Activated effector memory CD4-positive, alpha-beta T cell treated with anti-CD3 and anti-CD28 coated beads, Interleukin-2, amount 50 U/mL, for 16 hours (primary cell): ENCODE data around the gene MKS1.

Experiments used
- DNase-seq: peaks from one replicate; pipeline ENCODE4 v3.0.0-alpha.2; 2020

The MKS1 gene

DNA sequence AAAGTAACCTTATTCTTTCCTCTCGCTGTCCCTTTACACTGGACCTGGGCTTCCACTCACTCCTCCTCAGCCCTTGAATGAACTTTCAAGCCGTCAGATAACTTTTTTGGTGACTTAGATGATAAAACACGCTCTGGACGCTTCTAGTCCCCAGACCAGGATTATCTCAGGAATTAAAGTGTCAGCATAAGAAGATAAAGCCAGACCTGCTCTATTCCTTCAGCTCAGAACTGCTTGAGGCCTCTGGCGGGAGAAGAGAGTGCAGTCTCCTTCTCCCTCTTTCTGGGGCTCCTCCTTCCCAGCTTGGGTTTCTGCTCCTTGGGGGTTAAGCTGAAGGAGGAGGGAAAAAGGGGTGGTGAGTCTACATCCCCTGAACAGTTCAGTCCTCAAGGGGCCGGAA lies 25.9 kb upstream of the MKS1 start:
- DNase-seq = no peak

DNA sequence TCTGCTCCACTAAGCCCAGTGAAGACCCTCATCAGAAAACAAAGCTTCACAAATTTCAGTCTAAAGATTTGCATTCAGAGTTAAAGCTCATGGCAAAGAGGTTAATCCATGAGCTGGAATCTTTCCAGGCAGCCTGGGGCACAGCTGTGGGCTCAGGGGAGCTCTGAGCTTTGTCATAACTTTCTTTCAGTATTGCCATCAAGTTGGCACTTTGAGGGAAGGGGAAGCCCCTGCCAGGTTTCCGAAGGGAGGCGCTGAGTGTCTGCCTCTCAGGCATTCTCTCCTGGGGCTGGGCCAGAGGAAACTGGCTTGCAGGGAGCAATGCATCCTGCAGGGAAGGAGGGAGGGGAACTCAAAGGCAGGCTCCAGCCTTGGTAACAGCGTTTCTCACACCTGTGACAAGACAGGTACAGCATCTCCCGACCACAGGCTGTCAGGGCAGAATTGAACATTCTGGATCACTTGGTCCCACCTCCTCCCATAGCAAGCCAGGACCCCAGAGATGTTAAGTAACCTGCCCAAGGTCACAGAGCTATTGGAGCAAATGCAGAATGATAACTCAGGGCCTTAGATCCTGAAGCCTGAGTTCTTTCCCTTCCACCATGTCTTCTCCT lies 23.2 kb upstream of the MKS1 start:
- no peak for DNase-seq

DNA sequence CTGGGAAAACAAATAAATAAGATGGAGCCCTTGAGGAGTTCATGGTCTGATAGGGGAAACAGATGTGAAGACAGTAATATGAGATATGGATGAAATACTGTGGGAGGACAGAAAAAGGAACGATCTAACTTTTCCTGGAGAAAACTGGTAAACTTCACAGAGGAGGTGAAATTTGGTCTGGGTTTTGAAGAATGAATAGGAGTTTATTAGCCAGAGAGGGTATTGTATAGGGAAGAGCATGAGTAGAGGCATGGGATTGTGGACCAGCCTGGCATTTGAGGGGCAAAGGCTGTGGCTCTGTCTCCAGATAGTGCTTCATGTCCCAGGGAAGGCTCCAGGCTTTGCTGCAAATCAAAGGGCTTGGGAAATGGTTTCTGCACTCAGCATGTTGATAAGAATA lies 20.9 kb upstream of the MKS1 start:
- DNase-seq = no peak

DNA sequence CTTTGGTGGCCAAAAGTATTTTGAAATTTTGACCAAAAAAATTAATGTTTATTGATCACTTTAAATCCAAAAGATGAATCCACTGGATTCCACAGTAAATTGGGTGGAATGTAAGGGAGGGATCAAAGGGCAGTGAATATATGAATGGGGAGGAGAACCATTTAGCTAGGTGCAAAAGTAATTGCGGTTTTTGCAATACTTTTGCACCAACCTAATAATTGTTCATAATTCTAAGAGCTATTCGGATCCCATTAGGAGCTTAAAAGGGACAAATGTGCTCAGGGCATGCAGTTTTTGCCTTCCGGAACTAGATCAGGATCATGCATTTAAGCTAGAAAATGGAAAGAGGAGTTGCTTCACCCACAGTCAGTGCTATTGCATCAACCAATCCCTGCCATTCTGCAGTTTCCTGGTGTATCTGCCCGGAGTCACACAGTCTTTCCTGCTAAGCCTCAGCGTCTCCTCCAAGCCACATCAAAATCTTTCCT lies 19.1 kb upstream of the MKS1 start, which contains the start of gene LPO:
Gene LPO (plus strand): TSS at position 438 of the 488 bp plus-strand sequence. CDS start 4,396 bp downstream, outside the sequence.
- DNase-seq = no peak

DNA sequence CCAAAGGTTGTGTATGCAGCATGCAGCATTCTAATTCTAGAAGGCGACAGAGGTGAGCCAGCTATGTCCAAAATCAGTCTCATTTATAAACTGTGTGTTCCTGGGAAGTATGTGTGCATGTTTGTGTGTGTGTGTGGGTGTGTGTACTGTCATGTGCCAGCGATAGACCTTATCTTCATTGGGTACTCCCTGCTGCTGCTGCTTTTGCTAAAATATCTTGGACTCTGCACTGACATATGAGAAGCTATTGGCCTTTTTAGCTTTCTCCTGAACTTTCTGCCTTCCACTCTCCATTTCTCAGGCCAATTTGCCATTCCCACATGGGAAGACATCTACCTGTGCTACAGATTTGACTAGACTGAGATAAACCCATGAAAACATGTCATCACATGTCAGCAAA lies 17.3 kb upstream of the MKS1 start:
- DNase-seq = no peak

DNA sequence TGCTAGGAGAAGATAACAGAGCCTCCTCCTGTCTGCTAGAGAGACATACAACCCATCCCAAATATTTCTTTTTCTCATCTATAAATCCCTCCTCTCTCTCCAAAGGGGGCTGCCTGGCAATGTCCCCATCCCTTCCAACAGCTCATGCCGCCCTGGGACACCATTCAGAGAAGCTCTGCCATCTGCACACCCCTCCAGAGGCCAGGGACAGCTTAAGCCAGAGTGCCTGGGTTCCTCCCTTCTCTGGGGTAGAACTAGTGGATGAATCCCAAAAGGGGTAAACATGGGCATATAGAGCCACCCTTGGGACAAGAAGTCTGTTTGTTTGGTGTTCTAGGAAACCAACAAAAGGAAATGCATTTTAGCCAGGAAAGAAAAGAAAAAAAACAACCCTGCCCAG lies 16.8 kb upstream of the MKS1 start:
- DNase-seq = no peak

DNA sequence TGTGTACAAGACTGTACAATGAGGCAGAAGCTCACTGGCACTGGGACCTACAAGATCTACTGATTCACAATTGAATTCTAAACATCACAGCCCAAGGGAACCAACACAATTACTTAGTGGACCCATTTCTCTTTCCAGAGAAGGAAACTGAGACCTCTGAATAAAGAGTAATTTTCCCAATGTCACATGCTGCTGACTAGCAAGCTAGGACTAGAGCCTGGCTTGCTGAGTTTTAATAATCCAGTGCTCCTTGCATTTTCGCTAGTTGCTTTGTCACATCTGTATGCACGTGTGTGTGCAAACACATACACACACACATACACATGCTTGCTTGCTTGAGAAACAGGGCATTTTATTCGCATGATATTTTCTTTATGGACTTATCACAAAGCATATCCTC lies 15.5 kb upstream of the MKS1 start:
- DNase-seq = no peak

DNA sequence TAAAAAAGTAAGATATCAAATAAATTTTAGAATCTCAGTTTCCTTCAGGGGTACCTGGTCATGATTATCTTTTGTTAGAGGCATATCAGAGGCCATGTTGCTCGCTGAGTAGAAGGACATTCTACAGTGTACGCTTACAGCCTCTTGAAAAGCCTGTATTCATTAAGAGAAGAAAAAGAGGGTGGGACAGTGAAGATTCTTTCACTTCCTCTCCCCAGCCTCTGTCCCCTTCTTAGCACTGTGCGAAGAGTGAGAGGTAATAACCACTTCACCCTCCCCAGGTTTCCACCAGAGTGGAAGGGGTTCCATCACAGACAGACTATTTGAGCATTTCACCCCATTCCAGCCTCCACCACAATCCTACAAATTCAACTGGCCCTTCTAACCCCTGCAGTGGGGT lies 14.5 kb upstream of the MKS1 start:
- no peak for DNase-seq

DNA sequence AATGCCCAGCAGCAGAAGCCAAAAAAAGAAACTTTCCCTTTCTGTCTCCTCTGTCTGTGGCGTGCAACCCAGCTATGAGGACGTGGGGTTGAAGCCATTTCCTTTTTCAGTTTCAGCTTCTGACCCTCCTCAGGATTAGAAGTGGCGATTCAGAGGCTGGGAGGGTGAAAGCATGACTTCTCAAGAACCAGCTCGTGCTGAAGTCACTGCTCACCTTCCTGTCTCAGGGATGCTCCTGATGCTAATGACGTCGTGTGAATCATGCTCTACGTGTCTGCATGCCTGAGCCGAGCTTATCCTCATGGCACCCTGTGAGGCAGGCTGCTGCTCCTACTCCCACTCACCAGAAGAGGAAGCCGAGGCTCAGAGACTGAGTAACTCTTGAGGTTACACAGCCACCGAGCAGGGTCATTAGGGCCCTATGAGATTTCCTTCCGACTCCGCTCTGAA lies 13.7 kb upstream of the MKS1 start:
- DNase-seq = no peak

DNA sequence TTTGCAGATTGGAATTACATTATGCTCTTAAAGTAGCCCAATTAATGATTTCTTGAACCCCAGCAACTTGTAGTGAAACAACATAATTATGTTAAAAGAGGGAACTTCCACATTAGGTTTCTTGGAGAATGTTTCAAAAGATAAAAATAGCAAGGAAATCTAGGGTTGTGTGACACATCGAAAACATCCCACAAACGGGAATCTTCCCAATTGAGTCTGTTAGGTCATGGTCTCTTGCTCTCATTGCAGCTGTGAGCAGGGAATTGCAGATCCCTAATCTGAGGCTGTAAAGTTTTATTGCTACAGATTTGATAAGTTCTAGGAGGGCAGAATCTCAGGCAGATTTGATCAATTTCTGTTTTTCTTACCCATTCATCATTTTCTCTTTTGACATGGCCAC lies 12.6 kb upstream of the MKS1 start:
- DNase-seq = no peak

DNA sequence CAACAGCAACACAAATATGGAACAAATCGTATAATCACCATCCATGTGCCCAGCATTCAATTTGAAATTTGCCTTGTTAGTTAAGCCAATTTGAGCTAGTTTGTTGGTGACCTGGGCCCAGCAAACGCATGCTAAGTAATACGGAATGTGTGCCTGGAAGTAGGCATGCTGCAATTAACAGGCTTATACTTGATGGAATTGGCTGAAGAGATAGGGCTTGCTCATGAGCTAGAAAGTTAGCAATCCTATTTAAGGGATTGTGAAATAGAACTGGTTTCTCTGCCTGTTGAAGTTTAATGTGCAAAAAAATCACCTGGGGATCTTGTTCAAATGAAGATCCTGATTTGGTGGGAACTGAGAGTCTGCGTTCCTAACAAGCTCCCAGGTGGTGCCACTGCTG lies 10.8 kb upstream of the MKS1 start:
- DNase-seq = no peak

DNA sequence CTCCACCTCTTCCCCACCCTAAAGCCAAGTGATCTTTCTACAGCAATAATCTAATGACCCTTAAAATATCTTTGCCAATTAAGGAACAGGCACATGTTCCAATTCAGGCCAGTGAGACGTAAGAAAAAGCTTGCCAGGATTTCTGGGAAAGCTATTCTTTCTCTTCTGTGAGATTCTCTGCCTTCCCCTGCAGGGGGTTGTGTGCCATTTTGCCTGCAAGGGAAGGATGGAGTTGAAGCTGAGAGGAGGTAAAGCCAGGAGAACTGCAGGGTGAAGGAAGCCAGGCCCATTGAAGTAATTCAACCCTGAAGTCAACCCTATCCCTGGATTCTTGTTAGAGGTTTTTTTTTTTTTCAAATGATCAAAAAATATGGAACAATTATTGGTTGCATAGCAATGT lies 10.3 kb upstream of the MKS1 start:
- DNase-seq = no peak

DNA sequence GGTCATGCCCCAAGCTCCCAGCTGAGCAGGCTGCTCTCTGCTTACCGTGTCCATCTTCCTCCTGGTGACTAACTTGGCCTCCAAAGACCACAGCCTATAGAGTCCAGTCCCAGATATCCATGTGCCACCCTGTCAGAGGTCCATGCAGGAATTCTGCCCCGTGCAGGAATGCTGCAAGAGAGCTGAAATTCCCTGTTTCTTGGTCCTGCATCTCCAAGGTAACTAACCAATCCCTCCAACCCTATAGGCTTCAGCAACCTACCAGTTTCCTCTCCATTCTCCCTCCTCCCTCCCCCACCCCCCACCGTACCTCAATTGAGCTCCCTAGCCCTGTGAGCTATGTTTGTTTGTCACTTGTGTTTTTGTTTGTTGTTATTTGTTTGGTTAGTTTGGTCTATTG lies 9.6 kb upstream of the MKS1 start:
- no peak for DNase-seq

DNA sequence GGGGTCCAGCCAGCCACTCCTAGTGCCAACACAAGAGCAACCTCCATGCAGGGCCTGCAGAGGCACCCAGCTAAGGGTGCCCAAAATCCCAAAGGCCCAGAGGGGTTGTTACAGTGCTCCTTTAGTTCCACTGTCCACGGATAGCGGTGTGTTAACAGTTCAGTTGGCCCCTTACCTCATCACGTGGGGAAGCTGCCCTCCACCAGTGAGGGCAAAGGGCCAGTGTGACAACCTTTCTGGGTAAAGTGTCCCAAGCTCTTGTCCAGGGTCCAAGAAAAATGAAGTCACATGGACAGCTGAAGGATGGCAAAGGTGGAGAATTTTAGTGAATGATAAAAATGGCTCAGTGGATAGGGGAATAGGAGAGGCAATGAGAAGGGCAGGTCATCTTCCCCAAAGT lies 8.7 kb upstream of the MKS1 start:
- no peak for DNase-seq

DNA sequence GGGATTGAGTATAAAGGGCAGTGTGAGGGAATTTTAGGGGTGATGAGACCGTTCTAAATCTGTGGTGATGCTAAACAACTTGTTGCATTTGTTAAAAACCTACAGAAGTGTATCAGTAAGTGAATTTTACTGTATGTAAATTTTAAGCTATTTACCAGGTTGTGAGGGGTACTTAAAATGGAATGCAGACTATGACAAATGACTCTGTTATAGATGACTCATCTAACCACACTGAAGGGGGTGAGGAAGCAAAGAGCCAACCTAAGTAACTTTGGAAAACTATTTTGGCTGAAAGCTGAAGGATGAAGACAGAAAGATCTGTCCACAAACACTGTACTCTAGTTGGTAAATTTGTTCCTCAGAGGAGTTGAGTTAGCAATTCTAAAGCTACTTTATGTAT lies 5.3 kb upstream of the MKS1 start:
- DNase-seq = no peak

DNA sequence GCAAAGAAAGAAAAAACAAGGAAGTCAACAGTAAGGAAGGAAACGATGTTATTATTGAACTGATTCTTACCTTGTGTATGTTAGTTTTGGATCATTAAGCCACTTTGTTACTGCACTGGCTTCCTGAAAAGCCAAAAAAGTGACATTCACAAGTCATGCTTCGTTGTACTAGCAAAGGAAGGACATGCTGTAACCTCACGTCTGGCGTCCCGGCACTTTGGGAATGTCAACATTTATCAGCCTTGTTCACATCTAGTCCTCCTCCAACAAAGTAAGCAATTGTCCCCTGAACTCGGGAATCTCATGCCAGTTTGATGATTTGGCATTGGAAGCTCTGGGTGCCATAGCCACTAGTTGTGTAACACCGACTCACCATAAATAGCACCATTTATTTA lies 731 bp upstream of the MKS1 start:
- no peak for DNase-seq

DNA sequence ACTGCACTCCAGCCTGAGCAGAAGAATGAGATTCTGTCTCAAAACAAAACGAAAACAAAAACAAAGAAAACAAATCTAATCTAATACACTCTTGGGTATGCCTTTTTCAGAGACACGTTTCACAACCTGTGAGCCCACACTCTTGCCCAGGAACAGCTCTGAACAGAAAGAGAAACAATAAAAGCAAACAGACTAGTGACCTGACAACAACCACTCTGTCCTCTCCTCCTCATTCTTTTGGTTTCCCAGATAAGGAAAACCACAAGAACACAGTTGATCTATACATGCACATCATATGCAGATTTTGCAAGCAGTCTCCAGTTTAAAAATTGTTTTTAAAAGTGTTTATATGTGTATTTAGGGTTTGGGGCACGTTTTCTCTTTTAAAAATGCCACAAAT lies 1.3 kb downstream of the MKS1 start:
- no peak for DNase-seq

DNA sequence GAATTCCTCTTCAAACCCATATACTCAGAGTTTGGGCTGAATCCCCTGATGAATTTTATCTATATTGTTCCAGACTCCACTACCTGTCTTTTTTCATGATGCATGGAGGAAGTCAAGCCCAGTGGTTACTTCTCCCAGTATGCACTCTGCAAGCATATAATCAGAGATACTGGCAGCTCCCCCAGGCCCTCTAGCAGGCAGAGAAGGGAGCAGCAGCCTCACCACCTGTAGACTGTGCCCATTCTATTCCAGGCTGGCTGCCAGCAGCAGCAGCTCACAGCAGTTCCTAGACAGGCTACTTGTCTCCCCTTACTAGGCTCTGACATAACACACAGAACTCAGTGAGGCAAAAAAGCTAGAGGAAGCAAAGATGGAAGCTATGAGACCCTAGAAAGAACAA lies 3.4 kb downstream of the MKS1 start:
- DNase-seq = no peak

DNA sequence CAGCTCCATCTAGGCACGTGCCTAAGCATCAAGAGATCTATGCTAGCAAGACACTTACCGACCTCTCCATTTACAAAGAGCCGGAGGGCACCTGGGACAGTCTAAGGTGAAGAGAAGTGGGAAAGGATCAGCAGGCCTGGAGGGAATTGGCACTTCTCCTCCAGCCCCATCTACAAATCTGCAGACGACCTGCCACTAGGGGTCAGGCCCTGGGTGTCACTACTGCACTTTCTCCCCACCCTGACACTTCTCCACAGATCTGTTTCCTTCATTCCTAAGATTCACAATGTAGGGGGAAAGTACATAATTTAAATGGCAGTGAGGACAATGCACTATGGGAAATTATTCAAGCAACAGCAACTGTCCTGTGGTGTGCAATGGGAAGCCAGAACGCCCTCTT lies 8.1 kb downstream of the MKS1 start:
- no peak for DNase-seq

DNA sequence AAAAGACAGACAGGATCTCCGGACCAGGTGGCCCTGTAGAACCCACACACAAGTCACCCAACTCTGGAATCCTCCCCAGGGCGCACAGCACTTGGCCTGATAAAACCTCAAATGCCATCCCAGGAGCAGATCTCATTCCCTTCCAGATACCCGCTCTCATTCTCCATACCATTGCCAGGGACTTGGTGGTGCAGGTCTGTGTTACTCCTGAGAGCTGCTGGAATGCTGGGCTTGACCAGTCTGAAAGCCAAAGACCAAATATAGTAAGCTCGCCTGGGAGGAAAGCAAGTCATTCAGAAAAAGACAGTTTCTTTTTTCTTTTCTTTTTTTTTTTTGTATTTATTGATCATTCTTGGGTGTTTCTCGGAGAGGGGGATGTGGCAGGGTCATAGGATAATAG lies 10.7 kb downstream of the MKS1 start:
- no peak for DNase-seq

DNA sequence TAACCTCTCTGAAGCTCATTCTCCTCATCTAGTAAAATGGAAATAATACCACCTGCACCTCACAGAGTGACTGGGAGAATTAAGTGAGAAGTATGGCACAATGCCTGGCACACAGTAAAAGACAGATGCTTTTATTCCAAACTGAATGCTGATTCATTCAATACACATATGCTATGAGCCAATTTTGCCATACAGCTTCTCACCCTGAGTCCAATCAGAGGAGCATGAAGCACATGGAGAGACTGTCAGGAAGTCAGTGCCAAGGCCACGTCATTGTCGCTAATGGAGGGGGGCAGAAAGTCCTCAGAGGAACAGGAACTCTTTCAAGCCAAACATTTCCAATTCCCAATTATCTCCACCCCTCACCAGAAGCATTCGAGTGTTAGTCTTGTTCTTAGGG lies 11.6 kb downstream of the MKS1 start:
- DNase-seq = no peak

DNA sequence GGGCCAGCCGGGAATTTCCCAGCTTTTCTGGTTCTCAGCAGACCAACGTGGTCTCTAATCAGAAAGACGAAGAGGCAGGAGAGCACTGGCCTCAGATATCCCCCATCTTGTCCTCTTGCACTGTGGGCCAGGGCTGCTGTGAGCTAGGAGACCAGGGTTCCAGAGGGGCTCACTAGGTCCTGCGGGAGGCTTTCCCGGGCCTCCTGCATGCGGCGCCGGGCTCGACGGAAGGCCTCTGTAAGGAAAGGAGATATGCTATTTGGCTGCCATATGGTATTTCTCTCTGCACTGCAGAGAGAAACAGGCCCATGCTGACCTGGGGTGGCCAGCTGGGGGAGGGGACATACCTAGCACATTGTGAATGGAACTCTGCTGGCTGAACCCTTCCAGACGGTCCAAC lies 13.1 kb downstream of the MKS1 start:
- no peak for DNase-seq

DNA sequence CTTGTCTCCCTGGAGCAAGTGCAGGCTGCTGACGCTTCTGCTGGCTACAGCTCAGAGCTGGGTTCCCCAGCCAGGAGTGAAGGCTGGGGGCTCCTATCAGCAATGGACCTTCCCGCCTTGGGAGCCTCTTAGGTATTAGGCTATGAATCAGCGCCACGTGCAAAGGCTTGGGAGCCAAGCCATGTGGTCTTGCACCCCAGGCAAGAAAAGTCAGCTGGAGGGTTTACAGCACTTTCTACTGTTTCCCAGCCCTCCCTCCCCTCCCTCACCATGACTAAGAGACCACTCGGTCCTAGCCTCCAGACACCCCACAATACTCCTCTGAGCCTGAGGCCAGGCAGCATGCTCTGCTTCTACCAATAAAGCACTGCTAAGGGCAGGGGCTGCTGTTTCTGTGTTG lies 14.3 kb downstream of the MKS1 start:
- no peak for DNase-seq

DNA sequence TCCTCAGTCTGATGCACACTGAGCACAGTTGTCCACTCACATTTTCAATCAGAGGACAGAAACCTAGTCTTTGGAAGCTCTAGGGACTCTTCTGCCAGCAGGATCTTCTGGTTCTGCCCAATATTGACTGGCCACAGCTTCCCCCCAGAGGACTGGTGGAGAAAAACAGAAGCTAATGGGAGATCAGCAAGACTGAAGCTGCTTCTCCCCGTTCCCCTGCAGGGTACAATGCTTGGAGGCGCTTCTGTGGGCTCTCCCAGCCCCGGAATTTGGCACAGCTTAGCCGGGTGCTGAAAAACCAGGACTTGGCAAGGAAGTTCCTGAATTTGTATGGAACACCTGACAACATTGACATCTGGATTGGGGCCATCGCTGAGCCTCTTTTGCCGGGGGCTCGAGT lies 16.2 kb downstream of the MKS1 start:
- DNase-seq = no peak

DNA sequence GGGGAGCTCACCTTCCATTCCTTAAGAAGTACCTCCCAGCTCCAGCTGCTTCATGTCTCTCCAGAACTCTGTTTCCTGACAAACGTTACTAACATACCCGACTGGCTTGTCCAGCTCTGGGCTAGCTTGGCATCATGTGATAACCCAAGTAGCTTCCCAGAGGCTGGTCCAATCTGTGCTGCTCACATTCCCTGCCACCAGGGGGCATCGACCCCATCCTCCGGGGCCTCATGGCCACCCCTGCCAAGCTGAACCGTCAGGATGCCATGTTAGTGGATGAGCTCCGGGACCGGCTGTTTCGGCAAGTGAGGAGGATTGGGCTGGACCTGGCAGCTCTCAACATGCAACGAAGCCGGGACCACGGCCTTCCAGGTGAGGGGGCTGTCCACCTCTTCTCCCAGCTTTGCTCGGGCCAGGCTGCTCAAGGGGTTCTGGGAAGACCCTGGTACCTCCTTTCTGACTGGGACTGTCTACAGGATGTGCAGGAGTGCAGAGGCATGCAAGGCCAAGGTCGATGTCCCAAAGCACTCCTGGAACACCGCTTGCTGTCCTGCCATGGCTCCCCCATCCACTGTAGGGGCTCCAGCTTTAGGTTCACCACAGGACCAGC lies 18.9 kb downstream of the MKS1 start:
- peak; percentile 85 for DNase-seq
